ENCODE results near the gene NPAS3.

Gene NPAS3

DNA sequence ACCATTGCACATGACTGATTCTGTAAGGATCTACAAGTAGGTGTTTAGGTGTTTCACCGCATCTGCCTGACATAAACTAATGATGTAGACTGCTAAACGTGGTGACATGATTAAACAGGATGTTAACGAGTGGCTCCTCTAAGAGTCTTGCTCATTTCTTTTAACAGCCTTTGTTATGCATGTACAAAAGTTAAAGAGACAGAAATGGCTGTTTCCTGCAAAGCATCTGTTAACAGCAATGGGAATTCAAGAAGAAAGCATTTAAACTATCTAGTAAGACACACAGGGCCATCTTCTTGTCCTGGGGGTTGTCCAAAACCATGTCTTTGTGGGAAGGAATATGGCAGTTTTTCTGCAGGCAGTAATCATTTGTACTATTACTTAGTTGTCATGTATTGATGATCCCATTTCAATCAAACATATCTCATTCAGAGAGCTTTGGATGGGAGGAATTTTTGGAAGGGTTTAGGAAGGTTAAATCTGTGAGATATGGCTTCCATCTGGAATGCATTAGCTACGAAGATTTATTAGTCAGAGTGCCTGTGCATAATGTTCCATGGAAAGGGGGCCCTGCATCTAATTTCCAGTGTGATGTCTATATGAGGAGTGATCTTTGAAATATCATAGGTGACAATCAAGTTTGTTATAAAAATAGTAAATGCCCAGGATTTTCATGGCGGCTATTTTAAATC, 517.1 kb downstream of the NPAS3 start:
- ChIA-PET POLR2A (ENCODE audit: low non-redundant PET) (no interaction called here), CTCF (no interaction called here)
- no peak for DNase-seq (ENCODE audit: low spot score)
- TF ChIP-seq, protein P1, sequence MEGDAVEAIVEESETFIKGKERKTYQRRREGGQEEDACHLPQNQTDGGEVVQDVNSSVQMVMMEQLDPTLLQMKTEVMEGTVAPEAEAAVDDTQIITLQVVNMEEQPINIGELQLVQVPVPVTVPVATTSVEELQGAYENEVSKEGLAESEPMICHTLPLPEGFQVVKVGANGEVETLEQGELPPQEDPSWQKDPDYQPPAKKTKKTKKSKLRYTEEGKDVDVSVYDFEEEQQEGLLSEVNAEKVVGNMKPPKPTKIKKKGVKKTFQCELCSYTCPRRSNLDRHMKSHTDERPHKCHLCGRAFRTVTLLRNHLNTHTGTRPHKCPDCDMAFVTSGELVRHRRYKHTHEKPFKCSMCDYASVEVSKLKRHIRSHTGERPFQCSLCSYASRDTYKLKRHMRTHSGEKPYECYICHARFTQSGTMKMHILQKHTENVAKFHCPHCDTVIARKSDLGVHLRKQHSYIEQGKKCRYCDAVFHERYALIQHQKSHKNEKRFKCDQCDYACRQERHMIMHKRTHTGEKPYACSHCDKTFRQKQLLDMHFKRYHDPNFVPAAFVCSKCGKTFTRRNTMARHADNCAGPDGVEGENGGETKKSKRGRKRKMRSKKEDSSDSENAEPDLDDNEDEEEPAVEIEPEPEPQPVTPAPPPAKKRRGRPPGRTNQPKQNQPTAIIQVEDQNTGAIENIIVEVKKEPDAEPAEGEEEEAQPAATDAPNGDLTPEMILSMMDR (conservative IDR thresholded peaks at IDR 0.05; ENCODE audit: low read depth) = no peak
- H3K27ac ChIP-seq = no peak overlapping the region

DNA sequence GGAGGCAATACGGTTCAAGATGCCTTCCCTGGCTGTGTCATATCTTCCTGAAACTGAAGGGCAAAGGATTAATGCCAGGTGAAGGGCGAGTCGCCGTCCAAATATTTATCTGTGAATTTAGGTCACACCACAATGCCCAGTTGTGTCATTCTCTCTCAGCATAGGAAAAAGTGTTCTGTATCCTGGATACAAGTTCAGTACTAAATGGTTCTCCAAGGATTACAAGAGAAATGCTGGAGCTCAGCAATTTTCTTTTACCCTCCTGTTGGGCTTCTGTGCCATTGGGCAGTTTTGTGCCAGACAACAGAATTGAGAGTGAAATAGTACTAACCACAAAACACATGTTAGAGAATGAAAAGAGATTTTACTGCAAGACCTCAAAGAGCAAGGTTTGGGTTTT, 518.3 kb downstream of the NPAS3 start:
- ChIA-PET POLR2A (ENCODE audit: low non-redundant PET) (no interaction called here), CTCF (no interaction called here)
- TF ChIP-seq, protein P1 (conservative IDR thresholded peaks at IDR 0.05; ENCODE audit: low read depth) = no peak

DNA sequence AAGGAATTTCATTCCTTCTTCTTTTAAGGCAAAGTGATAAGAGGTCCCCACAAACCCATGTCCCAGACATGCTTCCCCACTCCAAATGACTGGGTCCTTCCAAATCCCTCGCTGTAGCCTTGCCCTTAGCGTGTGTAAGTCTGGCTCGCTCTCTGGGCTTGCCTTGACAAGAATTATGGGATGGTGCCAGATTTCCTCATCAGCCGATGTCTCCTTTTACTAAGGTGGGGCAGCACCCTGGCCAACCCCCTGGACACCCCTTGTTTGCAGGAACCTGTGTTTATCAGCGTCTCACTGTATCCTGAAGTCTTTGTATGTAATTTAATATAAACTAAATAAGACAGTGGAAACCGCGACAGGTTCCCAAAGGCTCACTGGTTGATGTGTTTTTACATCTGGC, 518.9 kb downstream of the NPAS3 start:
- TF ChIP-seq, protein P1 (conservative IDR thresholded peaks at IDR 0.05; ENCODE audit: low read depth) = no peak
- ChIA-PET POLR2A (ENCODE audit: low non-redundant PET) (no interaction called here), CTCF (no interaction called here)
- H3K27ac ChIP-seq = no peak overlapping the region
- DNase-seq (ENCODE audit: low spot score) = peak; percentile 54

More for the DNA sequence above, 518.3 kb downstream of the NPAS3 start:
- DNase-seq (ENCODE audit: low spot score) = no peak
- no peak overlapping the region for H3K27ac ChIP-seq

DNA sequence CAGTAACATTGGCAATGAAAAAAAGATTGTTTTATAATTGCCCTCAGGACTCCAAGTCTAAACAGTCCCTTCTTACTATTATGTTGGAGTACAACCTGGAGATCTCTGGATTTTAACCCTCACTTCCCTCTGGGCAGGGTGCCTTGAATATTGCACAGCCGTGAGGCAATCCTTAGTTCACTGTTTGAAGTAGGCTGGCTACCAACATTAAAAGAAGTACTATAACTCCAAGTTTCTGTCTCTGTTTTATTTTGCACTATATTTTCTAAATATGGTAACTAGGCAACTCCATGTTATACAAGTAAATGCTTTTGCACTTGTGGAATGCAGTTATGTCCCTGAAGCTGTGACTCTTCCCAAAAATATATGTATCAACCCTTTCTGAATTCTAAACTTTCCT, 521.5 kb downstream of the NPAS3 start:
- TF ChIP-seq, protein P1 (conservative IDR thresholded peaks at IDR 0.05; ENCODE audit: low read depth) = no peak
- POLR2A ChIA-PET (ENCODE audit: low non-redundant PET) = no interaction called here
- DNase-seq (ENCODE audit: low spot score) = no peak
- no peak overlapping the region for H3K27ac ChIP-seq
- CTCF ChIA-PET = no interaction called here

DNA sequence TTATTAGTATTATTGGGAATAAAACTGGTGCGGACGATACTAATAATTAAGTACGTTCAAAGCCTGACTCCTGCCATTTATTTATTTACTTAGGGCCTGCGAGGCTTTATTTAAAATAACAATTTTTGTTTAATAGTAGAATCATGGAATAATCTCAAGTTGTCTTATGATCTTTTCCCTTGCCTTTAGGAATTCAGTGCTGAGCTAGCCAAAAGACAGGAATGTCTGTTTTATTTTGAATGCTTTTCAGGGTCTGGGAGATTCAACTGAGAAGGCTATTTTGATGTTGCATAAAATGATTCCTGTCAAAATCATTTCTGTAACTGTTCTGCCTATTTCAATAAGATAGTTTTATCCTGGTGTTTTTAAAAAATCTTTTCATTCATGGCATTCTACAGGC, 522.4 kb downstream of the NPAS3 start:
- TF ChIP-seq, protein P1 (conservative IDR thresholded peaks at IDR 0.05; ENCODE audit: low read depth) = no peak
- ChIA-PET CTCF (no interaction called here), POLR2A (ENCODE audit: low non-redundant PET) (no interaction called here)

DNA sequence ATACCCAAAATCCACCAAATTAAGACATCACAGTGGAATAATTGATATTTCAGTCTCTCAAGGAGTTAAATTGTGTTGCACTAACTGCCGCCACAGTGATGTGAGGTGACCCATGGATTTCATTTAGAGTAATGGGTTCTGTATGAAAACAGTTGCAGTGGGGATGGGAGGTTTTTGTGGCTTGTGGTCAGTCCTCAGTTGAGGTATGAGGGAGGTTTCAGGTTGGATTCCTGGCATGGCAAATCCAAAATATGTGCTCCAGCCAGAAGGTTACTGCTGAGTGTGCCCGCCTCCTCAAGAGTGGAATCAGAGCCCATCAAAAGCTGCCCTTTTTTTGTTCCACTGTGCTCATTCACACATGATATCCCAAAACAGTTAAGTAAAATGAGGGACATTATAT, 525.1 kb downstream of the NPAS3 start:
- H3K27ac ChIP-seq = no peak overlapping the region
- DNase-seq (ENCODE audit: low spot score) = no peak
- POLR2A ChIA-PET (ENCODE audit: low non-redundant PET) = no interaction called here
- TF ChIP-seq, protein P1 (conservative IDR thresholded peaks at IDR 0.05; ENCODE audit: low read depth) = no peak
- CTCF ChIA-PET = interaction anchor here (0.6 kb wide), 1 partner anchor 552 kb away, joined by 4 read pairs; no protein-coding TSS in a partner anchor

More for the DNA sequence above, 522.4 kb downstream of the NPAS3 start:
- no peak for DNase-seq (ENCODE audit: low spot score)
- no peak overlapping the region for H3K27ac ChIP-seq

Measured in RWPE1 (cell line).